ENCODE results near the gene HOXA2. TPM values are rescaled to one million over a fixed set of nuclear protein-coding genes. Genes with fewer than 3 reads are reported as not detected.

Gene HOXA2
- total and polyA plus RNA-seq, 4 donors = 0.05 to 0.13 (median 0.08) TPM

DNA sequence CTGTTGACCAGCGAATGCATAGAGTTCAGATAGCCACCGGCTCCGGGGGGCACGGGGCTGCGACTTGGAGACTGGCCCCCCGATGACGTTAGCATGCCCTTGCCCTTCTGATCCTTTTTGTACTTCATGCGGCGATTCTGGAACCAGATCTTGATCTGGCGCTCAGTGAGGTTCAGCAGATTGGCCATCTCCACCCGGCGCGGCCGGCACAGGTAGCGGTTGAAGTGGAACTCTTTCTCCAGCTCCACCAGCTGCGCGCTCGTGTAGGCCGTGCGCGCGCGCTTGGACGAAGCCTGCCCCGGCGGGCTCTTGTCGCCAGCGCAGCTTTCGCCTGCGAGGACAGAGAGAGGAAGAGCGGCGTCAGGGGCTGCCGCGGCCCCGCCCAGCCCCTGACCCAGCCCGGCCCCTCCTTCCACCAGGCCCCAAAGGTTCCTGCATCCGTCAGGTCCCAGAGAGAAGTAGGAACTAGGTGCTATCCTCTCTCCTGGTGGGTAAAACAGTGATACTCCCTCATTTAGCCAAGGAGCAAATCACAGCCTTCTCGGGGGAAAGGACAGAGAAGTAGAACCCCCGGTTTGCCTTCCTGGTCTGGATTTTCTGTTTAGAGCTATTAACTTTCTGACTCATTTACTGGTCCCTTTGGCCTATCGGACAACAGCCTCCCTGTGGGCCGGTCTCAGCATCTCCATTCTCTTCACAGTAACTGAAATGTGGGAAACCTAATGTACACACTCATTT, 6.1 kb upstream of the HOXA2 start:
- Histone ChIP-seq H3K27me3 (ENCODE audit: control insufficient read depth in 4 of 4, insufficient read depth in 4 of 4, low read length in 3 of 4) (peaks cover 0 to 31% (median 5%) of the 10 kb centered on the region in 4 donors), H3K36me3 (ENCODE audit: control insufficient read depth in 4 of 4, insufficient read depth in 3 of 4, low read depth in 1 of 4, low read length in 3 of 4) (no peaks in the 10 kb centered on the region), H3K9me3 (ENCODE audit: control insufficient read depth in 4 of 4, low read length in 3 of 4) (no peaks in the 10 kb centered on the region), H3K27ac (ENCODE audit: low read depth in 1 of 2, low read length in 2 of 2) (peak overlapping the region; percentile 71), H3K4me1 (ENCODE audit: control insufficient read depth in 4 of 4, insufficient read depth in 4 of 4, low read length in 3 of 4) (peaks cover 0 to 3% (median 1%) of the 10 kb centered on the region in 4 donors), H3K9ac (ENCODE audit: low read depth in 1 of 2, low read length in 2 of 2) (no peak overlapping the region), H3K4me3 (ENCODE audit: low read depth in 1 of 3, low read length in 3 of 3) (no peak overlapping the region)
- DNase-seq (ENCODE audit: low spot score) = no peak
- TF ChIP-seq, protein P1, sequence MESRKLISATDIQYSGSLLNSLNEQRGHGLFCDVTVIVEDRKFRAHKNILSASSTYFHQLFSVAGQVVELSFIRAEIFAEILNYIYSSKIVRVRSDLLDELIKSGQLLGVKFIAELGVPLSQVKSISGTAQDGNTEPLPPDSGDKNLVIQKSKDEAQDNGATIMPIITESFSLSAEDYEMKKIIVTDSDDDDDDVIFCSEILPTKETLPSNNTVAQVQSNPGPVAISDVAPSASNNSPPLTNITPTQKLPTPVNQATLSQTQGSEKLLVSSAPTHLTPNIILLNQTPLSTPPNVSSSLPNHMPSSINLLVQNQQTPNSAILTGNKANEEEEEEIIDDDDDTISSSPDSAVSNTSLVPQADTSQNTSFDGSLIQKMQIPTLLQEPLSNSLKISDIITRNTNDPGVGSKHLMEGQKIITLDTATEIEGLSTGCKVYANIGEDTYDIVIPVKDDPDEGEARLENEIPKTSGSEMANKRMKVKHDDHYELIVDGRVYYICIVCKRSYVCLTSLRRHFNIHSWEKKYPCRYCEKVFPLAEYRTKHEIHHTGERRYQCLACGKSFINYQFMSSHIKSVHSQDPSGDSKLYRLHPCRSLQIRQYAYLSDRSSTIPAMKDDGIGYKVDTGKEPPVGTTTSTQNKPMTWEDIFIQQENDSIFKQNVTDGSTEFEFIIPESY (IDR thresholded peaks at IDR 0.05) = no peak
- no peak for TF ChIP-seq SP1 (IDR thresholded peaks at IDR 0.05)
- no peak for TF ChIP-seq CTCF (IDR thresholded peaks at IDR 0.05; ENCODE audit: low read depth, low read length, missing input control)
- no peak for TF ChIP-seq RAD21 (IDR thresholded peaks at IDR 0.05)
- TF ChIP-seq FOXA2 (IDR thresholded peaks at IDR 0.05) = no peak
- TF ChIP-seq HNF4A (conservative IDR thresholded peaks at IDR 0.05) = no peak
- 23% methylated on average over 41 of the region's 41 CpGs for WGBS

- Histone ChIP-seq H3K27me3 (ENCODE audit: control insufficient read depth in 4 of 4, insufficient read depth in 4 of 4, low read length in 3 of 4) (peaks cover 0 to 31% (median 7%) of the 10 kb centered on the region in 4 donors), H3K9me3 (ENCODE audit: control insufficient read depth in 4 of 4, low read length in 3 of 4) (no peaks in the 10 kb centered on the region), H3K9ac (ENCODE audit: low read depth in 1 of 2, low read length in 2 of 2) (no peak overlapping the region), H3K27ac (ENCODE audit: low read depth in 1 of 2, low read length in 2 of 2) (peak overlapping the region; percentile 71), H3K4me1 (ENCODE audit: control insufficient read depth in 4 of 4, insufficient read depth in 4 of 4, low read length in 3 of 4) (peaks cover 0 to 3% (median 1%) of the 10 kb centered on the region in 4 donors), H3K36me3 (ENCODE audit: control insufficient read depth in 4 of 4, insufficient read depth in 3 of 4, low read depth in 1 of 4, low read length in 3 of 4) (no peaks in the 10 kb centered on the region), H3K4me3 (ENCODE audit: low read depth in 1 of 3, low read length in 3 of 3) (no peak overlapping the region)
- TF ChIP-seq FOXA1 (IDR thresholded peaks at IDR 0.05) (no peak), CTCF (IDR thresholded peaks at IDR 0.05; ENCODE audit: low read depth, low read length, missing input control) (no peak), MAX (IDR thresholded peaks at IDR 0.05) (no peak), YY1 (IDR thresholded peaks at IDR 0.05) (no peak), GABPA (IDR thresholded peaks at IDR 0.05 in 1 of 2, conservative IDR thresholded peaks at IDR 0.05 in 1 of 2) (no peak), TAF1 (conservative IDR thresholded peaks at IDR 0.05) (no peak), JUND (IDR thresholded peaks at IDR 0.05) (no peak), FOXA2 (IDR thresholded peaks at IDR 0.05) (no peak), RAD21 (IDR thresholded peaks at IDR 0.05) (no peak)
- TF ChIP-seq, protein P1 (IDR thresholded peaks at IDR 0.05) = no peak
- TF ChIP-seq, protein P2, sequence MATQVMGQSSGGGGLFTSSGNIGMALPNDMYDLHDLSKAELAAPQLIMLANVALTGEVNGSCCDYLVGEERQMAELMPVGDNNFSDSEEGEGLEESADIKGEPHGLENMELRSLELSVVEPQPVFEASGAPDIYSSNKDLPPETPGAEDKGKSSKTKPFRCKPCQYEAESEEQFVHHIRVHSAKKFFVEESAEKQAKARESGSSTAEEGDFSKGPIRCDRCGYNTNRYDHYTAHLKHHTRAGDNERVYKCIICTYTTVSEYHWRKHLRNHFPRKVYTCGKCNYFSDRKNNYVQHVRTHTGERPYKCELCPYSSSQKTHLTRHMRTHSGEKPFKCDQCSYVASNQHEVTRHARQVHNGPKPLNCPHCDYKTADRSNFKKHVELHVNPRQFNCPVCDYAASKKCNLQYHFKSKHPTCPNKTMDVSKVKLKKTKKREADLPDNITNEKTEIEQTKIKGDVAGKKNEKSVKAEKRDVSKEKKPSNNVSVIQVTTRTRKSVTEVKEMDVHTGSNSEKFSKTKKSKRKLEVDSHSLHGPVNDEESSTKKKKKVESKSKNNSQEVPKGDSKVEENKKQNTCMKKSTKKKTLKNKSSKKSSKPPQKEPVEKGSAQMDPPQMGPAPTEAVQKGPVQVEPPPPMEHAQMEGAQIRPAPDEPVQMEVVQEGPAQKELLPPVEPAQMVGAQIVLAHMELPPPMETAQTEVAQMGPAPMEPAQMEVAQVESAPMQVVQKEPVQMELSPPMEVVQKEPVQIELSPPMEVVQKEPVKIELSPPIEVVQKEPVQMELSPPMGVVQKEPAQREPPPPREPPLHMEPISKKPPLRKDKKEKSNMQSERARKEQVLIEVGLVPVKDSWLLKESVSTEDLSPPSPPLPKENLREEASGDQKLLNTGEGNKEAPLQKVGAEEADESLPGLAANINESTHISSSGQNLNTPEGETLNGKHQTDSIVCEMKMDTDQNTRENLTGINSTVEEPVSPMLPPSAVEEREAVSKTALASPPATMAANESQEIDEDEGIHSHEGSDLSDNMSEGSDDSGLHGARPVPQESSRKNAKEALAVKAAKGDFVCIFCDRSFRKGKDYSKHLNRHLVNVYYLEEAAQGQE (IDR thresholded peaks at IDR 0.05) = no peak
- TF ChIP-seq, protein P3, sequence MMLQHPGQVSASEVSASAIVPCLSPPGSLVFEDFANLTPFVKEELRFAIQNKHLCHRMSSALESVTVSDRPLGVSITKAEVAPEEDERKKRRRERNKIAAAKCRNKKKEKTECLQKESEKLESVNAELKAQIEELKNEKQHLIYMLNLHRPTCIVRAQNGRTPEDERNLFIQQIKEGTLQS (IDR thresholded peaks at IDR 0.05) = no peak
- DNase-seq (ENCODE audit: low spot score) = peak; percentile 27
- WGBS = 23% methylated on average over 47 of the region's 47 CpGs
Measured at GRCh38 chr7:27107391-27108381, 5.2 kb upstream of the HOXA2 start.
